GM18498 (cell line): ENCODE data around the gene KRTAP4-12.
"Not testable (repeated sequence)": the region's sequence is repeated elsewhere in the genome, so short reads cannot be mapped to it uniquely, and the experiment has no call there.

Source experiments
- ATAC-seq: cut with Tn5 transposase; IDR thresholded peaks from one replicate; pipeline ENCODE4 v1.9.1; 2021; ENCODE audit warnings: mild to moderate bottlenecking, moderate library complexity; ENCODE audit not compliant: unreplicated experiment

KRTAP4-12 gene

DNA sequence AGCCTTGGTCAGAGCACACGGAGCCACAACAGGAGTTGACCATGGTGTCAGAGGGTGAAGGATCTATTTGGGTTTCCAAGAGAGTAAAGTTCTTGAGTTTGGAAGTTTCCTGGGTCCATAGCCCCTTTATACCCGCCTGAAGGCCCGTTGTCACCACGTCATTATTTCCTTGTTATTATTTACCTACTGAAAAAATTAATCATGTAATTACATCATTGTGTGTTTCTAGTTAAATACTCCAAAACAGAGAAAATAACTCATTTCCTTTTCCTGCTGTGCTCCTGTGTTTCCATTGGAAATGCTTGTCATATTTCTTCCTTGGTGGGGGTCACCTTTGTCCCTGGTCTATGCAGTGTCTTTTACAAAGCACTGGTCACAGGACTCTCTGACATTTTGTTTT lies 25.9 kb downstream of the KRTAP4-12 start, which contains the start of gene KRTAP4-8:
TSS of gene KRTAP4-8 (minus strand) at position 101 of the 400 bp plus-strand sequence. CDS start at position 43, 58 bp downstream.
- ATAC-seq, result no peak

DNA sequence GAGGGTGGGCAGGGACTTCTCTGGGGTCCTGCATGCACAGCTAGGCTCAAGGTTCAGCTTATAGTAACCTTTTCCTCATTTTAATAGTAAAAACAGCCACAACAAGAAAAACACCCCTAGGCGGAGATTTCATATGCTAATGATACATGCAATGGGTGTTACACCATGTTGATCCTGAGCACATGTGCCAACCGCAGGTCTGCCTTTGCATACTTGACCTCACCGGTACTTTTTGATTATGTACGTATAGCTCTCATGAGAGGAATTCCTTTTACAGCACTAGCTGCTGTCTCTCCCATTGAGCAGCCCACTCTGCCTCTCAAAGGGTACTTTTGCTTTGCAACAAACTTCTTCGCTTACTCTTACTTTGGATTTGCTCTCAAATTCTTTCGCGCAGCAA lies 27.9 kb downstream of the KRTAP4-12 start:
- ATAC-seq, result no peak

DNA sequence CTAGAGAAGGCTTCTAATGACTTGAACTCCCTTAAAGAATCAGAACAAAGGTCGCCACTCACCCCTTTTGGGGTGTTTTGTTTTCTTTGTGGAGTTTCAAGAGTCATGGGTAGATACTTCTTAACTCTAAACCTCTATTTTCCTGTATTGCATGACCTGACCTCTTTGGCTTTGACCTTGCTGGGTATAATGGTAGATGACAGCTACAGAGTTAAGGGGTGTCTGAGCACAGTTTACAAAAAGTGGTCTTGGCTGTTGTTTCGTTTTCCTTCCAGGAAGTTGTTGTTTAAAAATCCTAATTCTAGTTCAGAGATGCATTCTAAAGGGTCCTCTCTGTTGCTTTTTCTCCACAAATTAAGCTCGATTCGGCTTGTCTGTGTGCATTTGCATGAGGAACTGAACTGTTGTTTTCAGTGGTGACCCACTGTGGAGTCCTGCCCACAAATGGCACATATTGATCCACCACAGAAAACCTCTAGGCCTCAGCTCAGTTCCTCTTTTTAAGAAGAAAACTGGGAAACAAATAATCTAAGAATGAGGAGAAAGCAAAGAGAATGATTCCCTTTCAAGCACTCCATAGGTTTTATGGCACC lies 35.1 kb downstream of the KRTAP4-12 start:
- ATAC-seq, result not testable (repeated sequence)

DNA sequence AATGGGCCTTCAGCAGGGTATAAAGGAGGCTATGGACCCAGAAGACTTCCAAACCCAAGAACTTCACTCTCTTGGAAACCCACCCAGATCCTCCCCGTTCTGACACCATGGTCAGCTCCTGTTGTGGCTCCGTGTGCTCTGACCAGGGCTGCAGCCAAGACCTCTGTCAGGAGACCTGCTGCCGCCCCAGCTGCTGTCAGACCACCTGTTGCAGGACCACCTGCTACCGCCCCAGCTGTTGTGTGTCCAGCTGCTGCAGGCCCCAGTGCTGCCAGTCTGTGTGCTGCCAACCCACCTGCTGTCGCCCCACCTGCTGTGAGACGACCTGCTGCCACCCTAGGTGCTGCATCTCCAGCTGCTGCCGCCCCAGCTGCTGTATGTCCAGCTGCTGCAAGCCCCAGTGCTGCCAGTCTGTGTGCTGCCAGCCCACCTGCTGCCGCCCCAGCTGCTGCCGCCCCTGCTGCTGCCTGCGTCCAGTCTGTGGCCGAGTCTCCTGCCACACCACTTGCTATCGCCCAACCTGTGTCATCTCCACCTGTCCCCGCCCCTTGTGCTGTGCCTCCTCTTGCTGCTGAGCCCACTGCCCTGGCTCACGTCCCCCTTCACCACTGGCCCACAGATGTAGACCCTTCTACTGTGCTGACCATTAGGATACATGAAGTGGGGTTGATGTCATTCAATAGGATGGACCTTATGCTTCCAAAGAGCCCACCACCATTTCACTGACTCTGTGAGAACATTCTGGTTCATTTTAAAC lies 39.7 kb downstream of the KRTAP4-12 start, which contains the start of gene KRTAP4-7:
TSS of gene KRTAP4-7 (plus strand) at position 51 of the 757 bp plus-strand sequence. CDS start at position 108, 57 bp downstream.
- ATAC-seq, result not testable (repeated sequence)

DNA sequence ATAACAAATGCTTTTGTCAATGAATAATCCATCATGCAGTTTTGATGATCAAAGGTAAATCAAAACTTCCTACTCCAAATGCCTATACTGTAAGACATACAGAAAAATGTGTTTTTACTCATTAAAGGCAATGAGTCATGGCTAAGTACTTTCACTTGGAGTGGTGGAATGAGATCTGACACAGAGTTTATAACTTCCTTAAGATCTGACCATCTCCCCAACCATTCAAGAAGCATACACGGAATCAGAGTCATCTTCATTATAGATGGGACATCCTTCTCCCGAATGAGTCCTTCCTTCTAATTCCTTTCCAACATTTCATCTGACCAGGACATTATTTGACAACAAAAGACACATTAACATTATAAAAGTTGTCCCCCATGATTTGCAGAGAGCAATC lies 40.6 kb downstream of the KRTAP4-12 start:
- not testable (repeated sequence) for ATAC-seq

DNA sequence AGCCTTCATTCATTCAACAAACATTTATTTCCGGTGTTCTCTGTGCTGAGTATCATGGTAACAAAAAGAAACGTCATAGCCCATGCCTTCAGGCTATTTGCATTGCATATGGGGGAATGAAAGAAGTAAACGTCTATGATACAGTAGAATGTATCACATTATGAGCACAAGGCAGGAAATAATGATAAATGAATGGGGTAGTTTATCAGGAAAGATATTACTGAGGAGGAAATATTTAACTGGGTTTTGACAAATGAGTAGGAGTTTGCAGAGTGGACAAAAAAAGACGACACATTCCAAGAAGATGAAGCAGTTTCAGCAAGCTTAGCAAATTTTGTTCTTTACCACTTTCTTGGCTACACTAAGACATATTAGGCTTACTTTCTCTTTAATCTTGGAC lies 41.4 kb downstream of the KRTAP4-12 start:
- ATAC-seq, result no peak

DNA sequence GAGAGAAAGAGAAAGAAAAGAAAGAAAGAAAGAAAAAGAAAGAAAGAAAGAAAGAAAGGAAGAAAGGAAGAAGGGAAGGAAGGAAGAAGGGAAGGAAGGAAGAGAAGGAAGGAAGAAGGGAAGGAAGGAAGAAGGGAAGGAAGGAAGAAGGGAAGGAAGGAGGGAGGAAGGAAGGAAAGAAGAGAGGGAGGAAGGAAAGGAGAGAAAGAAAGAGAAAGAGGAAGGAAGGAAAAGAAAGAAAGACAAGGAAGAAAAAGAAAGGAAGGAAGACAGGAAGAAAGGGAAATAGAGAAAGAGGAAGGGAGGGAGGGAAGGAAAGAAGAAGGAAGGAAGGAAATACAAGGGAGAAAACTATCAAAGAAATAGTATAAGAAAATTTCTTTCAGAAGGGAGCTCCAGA lies 47.2 kb downstream of the KRTAP4-12 start:
- no peak for ATAC-seq

DNA sequence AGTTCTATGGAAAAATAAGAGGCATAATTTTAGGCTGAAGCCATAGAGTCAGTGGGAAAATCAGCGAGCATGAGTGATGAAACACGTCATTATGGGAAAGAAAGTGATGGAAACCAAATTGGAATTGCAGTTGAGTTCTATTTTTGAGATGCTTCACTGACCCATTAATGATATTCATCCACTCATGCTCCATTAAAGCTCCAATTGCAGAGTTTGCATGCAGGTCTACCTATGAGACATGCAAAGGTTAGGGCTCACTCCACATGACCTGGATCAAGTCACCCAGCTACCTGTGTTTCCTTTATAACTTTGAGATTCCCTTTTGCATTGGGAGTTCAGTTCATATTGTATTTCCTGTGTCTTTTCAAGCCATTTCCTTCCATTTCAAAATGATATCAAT lies 50.3 kb downstream of the KRTAP4-12 start:
- ATAC-seq, result no peak
